OCI-LY3 (cell line): ENCODE data around the gene SPACA6.

Experiments
- CTCF ChIP-seq: fragments of 200-600, 300-600 bp; sonication (generic); IDR thresholded peaks from 2 replicates; pipeline ENCODE4 v1.5.1; 2014; ENCODE audit warnings: antibody characterized with exemption, low read length, low read depth
- EZH2phosphoT487 ChIP-seq: fragments of 200-600 bp; shearing (Covaris generic); IDR thresholded peaks from 2 replicates; pipeline ENCODE4 v1.6.1; 2018; ENCODE audit warnings: antibody characterized with exemption, mixed run types, low read depth

GRCh38 chr19:51687791-51688670 is 5.1 kb upstream of the SPACA6 start:
- TF ChIP-seq CTCF (no peak), EZH2phosphoT487 (no peak)
